ENCODE measurements around the gene GFRA1. TPM values are rescaled to one million over a fixed set of nuclear protein-coding genes. Genes with fewer than 3 reads are reported as not detected.

GFRA1 gene
- total and polyA plus RNA-seq, 2 of the 8 experiments (the other 6 are each of a cell fraction or from before 2014, with no cell fraction given), result 1.1 to 2.0 TPM

DNA sequence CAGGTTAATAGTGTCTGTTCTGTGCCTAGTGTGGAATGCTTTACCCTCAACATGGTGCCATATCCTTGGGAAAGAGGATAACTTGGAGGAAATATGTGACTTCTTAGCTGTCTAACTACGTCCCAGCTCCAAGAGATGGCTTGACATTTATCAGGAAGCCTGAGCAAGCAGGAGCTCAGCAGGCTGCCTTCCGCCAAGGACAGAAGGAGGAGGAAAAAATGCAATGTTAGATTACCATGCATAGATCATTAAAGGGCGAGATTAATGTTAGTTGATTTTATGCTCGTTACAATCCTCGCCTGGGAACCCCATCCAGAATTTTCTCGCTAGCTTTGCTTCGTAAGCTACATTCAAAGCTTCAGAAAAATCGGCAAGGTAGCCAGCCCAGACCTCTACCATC lies 97.8 kb downstream of the GFRA1 start:
- FAIRE-seq (no peak), DNase-seq (ENCODE audit: low read depth in 1 of 2, low spot score in 2 of 2) (no peak)
- Histone ChIP-seq H3K4me3 (ENCODE audit: extremely low read depth in 1 of 4, insufficient read depth in 2 of 4, low read depth in 3 of 4, low read length in 4 of 4) (no peak overlapping the region), H3K9me3 (ENCODE audit: insufficient read depth in 2 of 2, low read depth in 1 of 2, low read length in 1 of 2) (no peaks in the 10 kb centered on the region), H3K18ac (ENCODE audit: extremely low read depth, low read length) (no peak overlapping the region), H3K56ac (replicated peaks; ENCODE audit: insufficient read length, low read depth, low read length) (no peak overlapping the region), H3K27ac (ENCODE audit: low read depth, low read length) (no peak overlapping the region), H2BK12ac (ENCODE audit: low read depth, low read length) (no peak overlapping the region), H3K9ac (replicated peaks in 1 of 4; ENCODE audit: extremely low read depth in 1 of 4, low read depth in 3 of 4, low read length in 3 of 4) (no peak overlapping the region), H3K79me1 (ENCODE audit: low read depth, low read length) (no peaks in the 10 kb centered on the region), H3K14ac (ENCODE audit: insufficient read length) (no peak overlapping the region), H3K79me2 (ENCODE audit: control insufficient read depth in 1 of 2, insufficient read depth in 2 of 2, low read length in 2 of 2) (no peaks in the 10 kb centered on the region), H2BK120ac (replicated peaks; ENCODE audit: low read depth, low read length) (no peak overlapping the region), H2BK20ac (ENCODE audit: low read length) (no peak overlapping the region), H3K4me1 (replicated peaks in 1 of 4; ENCODE audit: control insufficient read depth in 3 of 4, insufficient read depth in 4 of 4, low read length in 3 of 4) (peaks cover 0 to 3% (median under 1%) of the 10 kb centered on the region in 4 experiments; a peak in 2 of 7 replicates), H2BK15ac (ENCODE audit: low read length) (no peak overlapping the region), H2AFZ (ENCODE audit: low read length) (no peak overlapping the region), H3K23ac (ENCODE audit: insufficient read length) (no peak overlapping the region), H2BK5ac (ENCODE audit: low read depth, low read length) (no peak overlapping the region), H4K20me1 (replicated peaks in 1 of 2; ENCODE audit: control insufficient read depth in 1 of 2, insufficient read depth in 2 of 2, low read length in 2 of 2) (no peaks in the 10 kb centered on the region), H4K5ac (ENCODE audit: insufficient read length, low read depth, low read length) (no peak overlapping the region), H3K27me3 (replicated peaks in 1 of 4; ENCODE audit: control insufficient read depth in 3 of 4, extremely low read depth in 1 of 4, insufficient read depth in 3 of 4, low read length in 3 of 4) (no peaks in the 10 kb centered on the region), H4K91ac (replicated peaks; ENCODE audit: insufficient read length, low read length) (no peak overlapping the region), H3K36me3 (ENCODE audit: control insufficient read depth in 2 of 4, insufficient read depth in 4 of 4, low read length in 3 of 4) (no peaks in the 10 kb centered on the region), H3K4me2 (ENCODE audit: insufficient read depth in 1 of 2, low read depth in 2 of 2, low read length in 2 of 2) (no peak overlapping the region), H2AK5ac (ENCODE audit: low read depth, low read length) (no peak overlapping the region), H4K8ac (ENCODE audit: extremely low read depth, insufficient read depth, low read length) (no peak overlapping the region), H3K4ac (replicated peaks; ENCODE audit: insufficient read length, low read depth, low read length) (no peak overlapping the region), H3K23me2 (ENCODE audit: low read depth, low read length) (no peaks in the 10 kb centered on the region)
- ChIA-PET CTCF (ENCODE audit: partially characterized antibody) (interaction anchor here (1.0 to 2.8 kb wide), 2 partner anchors 54 to 376 kb away, joined by 3 to 8 read pairs; no protein-coding TSS in a partner anchor), POLR2A (ENCODE audit: partially characterized antibody) (interaction anchor here (0.6 kb wide), 1 partner anchor 9 kb away, joined by 3 read pairs; no protein-coding TSS in a partner anchor)
- 90% methylated on average over 8 of the region's 8 CpGs; no CpG with 5 or more reads in 1 of the 2 experiments for WGBS, 2 experiments (ENCODE audit: extremely low coverage in 1 of 2, insufficient coverage in 1 of 2, insufficient read length in 1 of 2, insufficient replicate concordance in 2 of 2, low coverage in 1 of 2, low lambda C conversion rate in 2 of 2, missing lambda C conversion rate in 1 of 2)
- TF ChIP-seq EP300 (IDR thresholded peaks at IDR 0.05; ENCODE audit: borderline replicate concordance in 1 of 2, low read depth in 2 of 2, low read length in 2 of 2) (no peak), RNF2 (IDR thresholded peaks at IDR 0.05; ENCODE audit: borderline replicate concordance, low read depth, low read length, missing control alignments, poor library complexity, severe bottlenecking) (no peak), SIX5 (IDR thresholded peaks at IDR 0.05; ENCODE audit: low read depth, low read length) (no peak), RFX5 (IDR thresholded peaks at IDR 0.05; ENCODE audit: borderline replicate concordance, low read depth, low read length) (no peak)
